ENCODE measurements around the gene IFT22.
"Not testable (repeated sequence)": the region's sequence is repeated elsewhere in the genome, so short reads cannot be mapped to it uniquely, and the experiment has no call there.

The IFT22 gene

DNA sequence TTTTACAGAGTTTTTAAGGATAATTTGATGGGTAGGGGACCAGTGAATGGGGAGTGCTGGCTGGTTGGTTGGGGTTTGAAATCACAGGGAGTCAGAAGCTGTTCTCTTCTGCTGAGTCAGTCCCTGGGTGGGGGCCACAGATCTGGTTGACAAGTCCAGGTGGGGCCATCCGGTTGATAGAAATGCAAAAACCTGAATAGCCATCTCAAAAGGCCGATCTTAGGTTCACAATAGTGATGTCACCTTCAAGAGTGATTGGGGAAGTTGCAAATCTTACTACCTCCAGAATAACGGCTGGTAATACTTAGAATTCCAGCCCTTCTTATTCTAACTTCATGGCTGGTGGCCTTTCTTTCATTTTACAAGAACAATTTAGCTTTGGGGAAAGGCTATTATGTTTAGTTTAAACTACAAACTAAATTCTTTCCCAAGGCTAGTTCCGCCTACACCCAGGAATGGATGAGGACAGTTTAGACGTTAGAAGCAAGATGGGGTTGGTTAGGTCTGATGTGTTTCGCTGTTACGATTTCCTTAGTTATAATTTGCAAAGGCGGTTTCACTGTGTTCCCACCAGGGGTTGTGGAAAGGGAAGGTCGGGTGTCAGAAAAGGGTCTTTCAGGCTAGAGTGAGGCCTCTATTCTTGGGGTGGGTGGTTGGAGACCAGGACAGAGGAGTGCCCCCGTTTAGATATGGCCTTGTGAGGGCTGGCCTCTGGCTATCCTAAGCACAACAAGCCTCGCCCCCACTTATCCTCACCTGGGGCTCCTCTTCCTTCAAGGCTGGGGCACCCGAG lies 27.4 kb downstream of the IFT22 start:
- Histone ChIP-seq H3K27ac (ENCODE audit: insufficient read depth, low read length, poor library complexity, severe bottlenecking) (no peak overlapping the region), H3K36me3 (ENCODE audit: control insufficient read depth, insufficient read depth, low read length) (no peaks in the 10 kb centered on the region), H3K4me1 (ENCODE audit: control insufficient read depth, insufficient read depth, low read length, poor library complexity, severe bottlenecking) (peaks cover 2% of the 10 kb centered on the region), H3K4me3 (ENCODE audit: insufficient read depth, low read depth, low read length, poor library complexity, severe bottlenecking) (no peak overlapping the region), H3K9me3 (ENCODE audit: control insufficient read depth, low read length) (no peaks in the 10 kb centered on the region), H3K27me3 (replicated peaks; ENCODE audit: control insufficient read depth, insufficient read depth, low read length, poor library complexity, severe bottlenecking) (peaks cover 9% of the 10 kb centered on the region)
- DNase-seq, result no peak

DNA sequence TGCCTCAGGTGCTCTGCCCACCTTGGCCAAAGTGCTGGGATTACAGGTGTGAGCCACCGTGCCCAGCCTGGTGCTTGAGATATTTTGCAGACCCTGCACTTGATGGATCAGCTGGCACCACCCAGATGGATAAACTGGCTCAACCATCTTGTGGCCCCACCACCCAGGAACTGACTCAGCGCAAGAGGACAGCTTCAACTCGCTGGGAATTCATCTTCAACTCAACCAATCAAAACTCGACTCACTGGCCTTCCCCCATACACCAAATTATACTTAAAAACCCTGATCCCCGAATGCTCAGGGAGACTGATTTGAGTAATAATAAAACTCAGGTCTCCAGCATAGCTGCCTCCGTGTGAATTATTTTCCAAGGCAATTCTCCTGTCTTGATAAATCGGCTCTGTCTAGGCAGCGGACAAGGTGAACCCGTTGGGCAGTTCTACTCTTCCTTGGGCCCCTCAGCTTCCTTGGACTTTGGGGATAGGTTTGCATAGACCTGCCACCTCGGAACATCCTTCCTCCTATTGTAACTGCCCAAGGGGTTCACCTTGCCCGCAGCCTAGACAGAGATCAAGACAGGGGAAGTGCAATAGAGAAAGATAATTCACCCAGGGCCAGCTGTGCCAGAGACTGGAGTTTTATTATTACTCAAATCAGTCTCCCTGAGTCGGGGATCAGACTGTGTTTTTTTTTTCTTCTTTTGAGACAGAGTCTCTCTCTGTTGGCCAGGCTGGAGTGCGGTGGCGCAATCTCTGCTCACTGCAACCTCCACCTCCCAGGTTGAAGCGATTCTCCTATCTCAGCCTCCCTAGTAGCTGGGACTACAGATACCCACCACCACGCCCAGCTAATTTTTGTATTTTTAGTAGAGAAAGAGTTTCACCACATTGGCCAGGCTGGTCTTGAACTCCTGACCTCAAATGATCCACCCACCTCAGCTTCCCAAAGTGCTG lies 28.3 kb downstream of the IFT22 start:
- not testable (repeated sequence) for H3K9me3 ChIP-seq (ENCODE audit: control insufficient read depth, low read length); H3K4me1 ChIP-seq (ENCODE audit: control insufficient read depth, insufficient read depth, low read length, poor library complexity, severe bottlenecking); H3K27me3 ChIP-seq (replicated peaks; ENCODE audit: control insufficient read depth, insufficient read depth, low read length, poor library complexity, severe bottlenecking); H3K36me3 ChIP-seq (ENCODE audit: control insufficient read depth, insufficient read depth, low read length); H3K27ac ChIP-seq (ENCODE audit: insufficient read depth, low read length, poor library complexity, severe bottlenecking); H3K4me3 ChIP-seq (ENCODE audit: insufficient read depth, low read depth, low read length, poor library complexity, severe bottlenecking); DNase-seq

DNA sequence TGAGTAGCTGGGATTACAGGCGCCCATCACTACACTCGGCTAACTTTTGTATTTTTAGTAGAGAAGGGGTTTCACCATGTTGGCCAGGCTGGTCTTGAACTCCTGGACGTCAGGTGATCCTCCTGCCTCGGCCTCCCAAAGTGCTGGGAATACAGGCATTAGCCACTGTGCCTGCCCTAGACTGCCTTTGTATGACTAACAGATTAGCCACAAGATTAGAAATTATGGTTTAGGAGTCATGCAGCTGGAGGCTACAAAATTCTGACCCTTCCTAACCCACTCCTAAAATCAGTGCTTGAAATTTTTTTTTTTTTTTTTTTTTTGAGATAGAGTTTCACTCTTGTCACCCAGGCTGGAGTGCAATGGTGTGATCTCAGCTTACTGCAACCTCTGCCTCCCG lies 29.0 kb downstream of the IFT22 start:
- H3K36me3 ChIP-seq (ENCODE audit: control insufficient read depth, insufficient read depth, low read length); DNase-seq; H3K9me3 ChIP-seq (ENCODE audit: control insufficient read depth, low read length); H3K4me3 ChIP-seq (ENCODE audit: insufficient read depth, low read depth, low read length, poor library complexity, severe bottlenecking); H3K4me1 ChIP-seq (ENCODE audit: control insufficient read depth, insufficient read depth, low read length, poor library complexity, severe bottlenecking); H3K27me3 ChIP-seq (replicated peaks; ENCODE audit: control insufficient read depth, insufficient read depth, low read length, poor library complexity, severe bottlenecking); H3K27ac ChIP-seq (ENCODE audit: insufficient read depth, low read length, poor library complexity, severe bottlenecking): not testable (repeated sequence)

- peak; percentile 24 to 47 (median 28) for DNase-seq
- H3K9me3 ChIP-seq (ENCODE audit: control insufficient read depth, low read length); H3K4me1 ChIP-seq (ENCODE audit: control insufficient read depth, insufficient read depth, low read length, poor library complexity, severe bottlenecking); H3K4me3 ChIP-seq (ENCODE audit: insufficient read depth, low read depth, low read length, poor library complexity, severe bottlenecking); H3K36me3 ChIP-seq (ENCODE audit: control insufficient read depth, insufficient read depth, low read length); H3K27me3 ChIP-seq (replicated peaks; ENCODE audit: control insufficient read depth, insufficient read depth, low read length, poor library complexity, severe bottlenecking); H3K27ac ChIP-seq (ENCODE audit: insufficient read depth, low read length, poor library complexity, severe bottlenecking): not testable (repeated sequence)
Observed at GRCh38 chr7:101290186-101291037, 31.2 kb downstream of the IFT22 start.

DNA sequence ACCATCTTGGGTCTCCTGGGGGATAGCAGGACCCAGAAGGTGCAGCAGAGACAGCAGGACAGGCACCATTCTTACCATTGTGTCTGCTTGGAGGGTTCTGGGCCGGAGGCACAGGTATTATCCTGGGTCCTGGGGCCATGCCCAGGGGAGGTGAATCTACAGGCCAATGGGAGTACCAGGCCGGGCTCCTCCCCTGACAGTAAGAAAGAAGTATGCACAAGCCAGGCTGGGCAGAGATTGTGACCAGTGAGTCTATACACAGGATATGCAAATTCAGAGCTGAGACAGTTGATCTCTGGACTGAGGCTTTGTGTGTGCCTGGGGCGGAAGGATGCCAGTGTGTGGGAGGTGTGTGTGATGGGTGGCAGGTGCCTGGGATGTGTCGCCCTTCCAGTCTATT lies 31.9 kb downstream of the IFT22 start:
- not testable (repeated sequence) for H3K27ac ChIP-seq (ENCODE audit: insufficient read depth, low read length, poor library complexity, severe bottlenecking); DNase-seq; H3K4me1 ChIP-seq (ENCODE audit: control insufficient read depth, insufficient read depth, low read length, poor library complexity, severe bottlenecking); H3K9me3 ChIP-seq (ENCODE audit: control insufficient read depth, low read length); H3K27me3 ChIP-seq (replicated peaks; ENCODE audit: control insufficient read depth, insufficient read depth, low read length, poor library complexity, severe bottlenecking); H3K36me3 ChIP-seq (ENCODE audit: control insufficient read depth, insufficient read depth, low read length); H3K4me3 ChIP-seq (ENCODE audit: insufficient read depth, low read depth, low read length, poor library complexity, severe bottlenecking)

- Histone ChIP-seq H3K4me1 (ENCODE audit: control insufficient read depth, insufficient read depth, low read length, poor library complexity, severe bottlenecking) (no peaks in the 10 kb centered on the region), H3K9me3 (ENCODE audit: control insufficient read depth, low read length) (no peaks in the 10 kb centered on the region), H3K27me3 (replicated peaks; ENCODE audit: control insufficient read depth, insufficient read depth, low read length, poor library complexity, severe bottlenecking) (no peaks in the 10 kb centered on the region), H3K36me3 (ENCODE audit: control insufficient read depth, insufficient read depth, low read length) (no peaks in the 10 kb centered on the region), H3K4me3 (ENCODE audit: insufficient read depth, low read depth, low read length, poor library complexity, severe bottlenecking) (no peak overlapping the region), H3K27ac (ENCODE audit: insufficient read depth, low read length, poor library complexity, severe bottlenecking) (no peak overlapping the region)
- DNase-seq, result no peak
Observed at GRCh38 chr7:101288439-101288838, 33.2 kb downstream of the IFT22 start.

- Histone ChIP-seq H3K27me3 (replicated peaks; ENCODE audit: control insufficient read depth, insufficient read depth, low read length, poor library complexity, severe bottlenecking) (no peaks in the 10 kb centered on the region), H3K27ac (ENCODE audit: insufficient read depth, low read length, poor library complexity, severe bottlenecking) (no peak overlapping the region), H3K4me1 (ENCODE audit: control insufficient read depth, insufficient read depth, low read length, poor library complexity, severe bottlenecking) (peaks cover 5% of the 10 kb centered on the region), H3K9me3 (ENCODE audit: control insufficient read depth, low read length) (no peaks in the 10 kb centered on the region), H3K4me3 (ENCODE audit: insufficient read depth, low read depth, low read length, poor library complexity, severe bottlenecking) (no peak overlapping the region), H3K36me3 (ENCODE audit: control insufficient read depth, insufficient read depth, low read length) (no peaks in the 10 kb centered on the region)
- no peak for DNase-seq
Observed at GRCh38 chr7:101287032-101287431, 34.6 kb downstream of the IFT22 start.

GRCh38 chr7:101285880-101286279 lies 35.7 kb downstream of the IFT22 start:
- not testable (repeated sequence) for H3K36me3 ChIP-seq (ENCODE audit: control insufficient read depth, insufficient read depth, low read length); H3K9me3 ChIP-seq (ENCODE audit: control insufficient read depth, low read length); DNase-seq; H3K27me3 ChIP-seq (replicated peaks; ENCODE audit: control insufficient read depth, insufficient read depth, low read length, poor library complexity, severe bottlenecking); H3K4me1 ChIP-seq (ENCODE audit: control insufficient read depth, insufficient read depth, low read length, poor library complexity, severe bottlenecking); H3K4me3 ChIP-seq (ENCODE audit: insufficient read depth, low read depth, low read length, poor library complexity, severe bottlenecking); H3K27ac ChIP-seq (ENCODE audit: insufficient read depth, low read length, poor library complexity, severe bottlenecking)

- Histone ChIP-seq H3K36me3 (ENCODE audit: control insufficient read depth, insufficient read depth, low read length) (no peaks in the 10 kb centered on the region), H3K27me3 (replicated peaks; ENCODE audit: control insufficient read depth, insufficient read depth, low read length, poor library complexity, severe bottlenecking) (no peaks in the 10 kb centered on the region), H3K27ac (ENCODE audit: insufficient read depth, low read length, poor library complexity, severe bottlenecking) (no peak overlapping the region), H3K4me1 (ENCODE audit: control insufficient read depth, insufficient read depth, low read length, poor library complexity, severe bottlenecking) (peaks cover 5% of the 10 kb centered on the region), H3K9me3 (ENCODE audit: control insufficient read depth, low read length) (no peaks in the 10 kb centered on the region), H3K4me3 (ENCODE audit: insufficient read depth, low read depth, low read length, poor library complexity, severe bottlenecking) (no peak overlapping the region)
- no peak for DNase-seq
Observed at GRCh38 chr7:101285171-101285570, 36.4 kb downstream of the IFT22 start.

All from effector memory CD4-positive, alpha-beta T cell (primary cell).